Peyer's patch (tissue), 4 donors: ENCODE measurements around the gene CCDC12. TPM values are rescaled to one million over a fixed set of nuclear protein-coding genes. Genes with fewer than 3 reads are reported as not detected.
A peak's percentile ranks its signal among the peaks of the same experiment; 100 is the strongest.

Source experiments
- DNase-seq, 3 donors: peaks; one replicate each; pipeline ENCODE4 v3.0.0-alpha.2; 2017 to 2019
- H3K27ac ChIP-seq, 4 donors: fragments of 200-600 bp; sonication (generic); one replicate each; pipeline ENCODE4 v1.5.1; 2016 to 2019
- H3K27me3 ChIP-seq, 2 donors: fragments of 200-600 bp; sonication (generic); one replicate each; pipeline ENCODE4 v1.5.1; 2019
- H3K36me3 ChIP-seq, 3 donors: fragments of 200-600 bp; sonication (generic); one replicate each; pipeline ENCODE4 v1.5.1; 2016 to 2019
- H3K4me1 ChIP-seq, 4 donors: fragments of 200-600 bp; sonication (generic); one replicate each; pipeline ENCODE4 v1.5.1; 2016 to 2019
- H3K4me3 ChIP-seq, 4 donors: fragments of 200-600 bp; sonication (generic); 1 replicate in 3 of 4; 2 replicates in 1 of 4; pipeline ENCODE4 v1.5.1; 2016 to 2019; ENCODE audit warnings: mild to moderate bottlenecking in 1 of 4
- H3K9me3 ChIP-seq, 4 donors: fragments of 200-600 bp; sonication (generic); one replicate each; pipeline ENCODE4 v1.5.1; 2016 to 2019; ENCODE audit warnings: mild to moderate bottlenecking in 1 of 4
- CTCF ChIP-seq, 6 experiments: fragments of 450-650 bp in 4 of 6; fragments of 200-600 bp in 2 of 6; sonication (generic) in 1 of 6; IDR thresholded peaks; one replicate each; pipeline ENCODE4 v1.5.1; 2017 to 2019; ENCODE audit warnings: antibody characterized with exemption in 6 of 6, mild to moderate bottlenecking in 3 of 6, moderate library complexity in 1 of 6
- POLR2A ChIP-seq, 2 donors: fragments of 450-650 bp; IDR thresholded peaks; one replicate each; pipeline ENCODE4 v1.5.1; 2017; ENCODE audit warnings: antibody characterized with exemption in 2 of 2, mild to moderate bottlenecking in 2 of 2, moderate library complexity in 2 of 2
- total RNA-seq, 4 donors: library from RNA; depleted of rRNA; stranded (reverse); fragments of >200 nt; gene quantifications; one replicate each; pipeline ENCODE4 v1.1.0, GENCODE V29; 2016

CCDC12 gene
- total RNA-seq, 4 donors from 2014 or later = 41.7 to 90.0 (median 59.2) TPM

GRCh38 chr3:47003461-47004368 lies 27.2 kb upstream of the CCDC12 start:
- Histone ChIP-seq H3K9me3 (no peaks in the 10 kb centered on the region), H3K4me3 (no peak overlapping the region), H3K36me3 (peaks cover 0 to 88% (median 0%) of the 10 kb centered on the region in 3 donors), H3K27me3 (no peaks in the 10 kb centered on the region), H3K27ac (no peak overlapping the region), H3K4me1 (no peaks in the 10 kb centered on the region)
- DNase-seq = peak in 1 of 3 donors; percentile 34
- TF ChIP-seq CTCF (IDR thresholded peaks at IDR 0.05) = no peak
- no peak for TF ChIP-seq POLR2A (IDR thresholded peaks at IDR 0.05)

GRCh38 chr3:47003056-47003410 lies 26.5 kb upstream of the CCDC12 start:
- H3K27ac ChIP-seq = no peak overlapping the region
- no peak overlapping the region for H3K4me3 ChIP-seq
- peak in 1 of 3 donors; percentile 22 for DNase-seq
- TF ChIP-seq CTCF (IDR thresholded peaks at IDR 0.05) = no peak
- no peak for TF ChIP-seq POLR2A (IDR thresholded peaks at IDR 0.05)
- peaks cover 0 to 4% (median 0%) of the 10 kb centered on the region in 4 donors for H3K4me1 ChIP-seq
- H3K27me3 ChIP-seq = no peaks in the 10 kb centered on the region
- no peaks in the 10 kb centered on the region for H3K9me3 ChIP-seq
- peaks cover 0 to 93% (median 0%) of the 10 kb centered on the region in 3 donors for H3K36me3 ChIP-seq

GRCh38 chr3:47002171-47003055 lies 25.9 kb upstream of the CCDC12 start:
- peaks cover 0 to 90% (median 0%) of the 10 kb centered on the region in 3 donors for H3K36me3 ChIP-seq
- peak in 1 of 3 donors; percentile 49 for DNase-seq

GRCh38 chr3:47001731-47002170 lies 25.2 kb upstream of the CCDC12 start:
- Histone ChIP-seq H3K27me3 (no peaks in the 10 kb centered on the region), H3K4me3 (no peak overlapping the region), H3K9me3 (no peaks in the 10 kb centered on the region), H3K27ac (no peak overlapping the region), H3K4me1 (peaks cover 0 to 5% (median 0%) of the 10 kb centered on the region in 4 donors), H3K36me3 (peaks cover 0 to 84% (median 0%) of the 10 kb centered on the region in 3 donors)
- DNase-seq = peak in 1 of 3 donors; percentile 32
- TF ChIP-seq POLR2A (IDR thresholded peaks at IDR 0.05) (no peak), CTCF (IDR thresholded peaks at IDR 0.05) (no peak)

More at GRCh38 chr3:47002171-47003055, 25.9 kb upstream of the CCDC12 start:
- H3K9me3 ChIP-seq = no peaks in the 10 kb centered on the region
- H3K27ac ChIP-seq = no peak overlapping the region
- no peaks in the 10 kb centered on the region for H3K27me3 ChIP-seq
- H3K4me3 ChIP-seq = no peak overlapping the region
- peaks cover 0 to 5% (median 0%) of the 10 kb centered on the region in 4 donors for H3K4me1 ChIP-seq
- TF ChIP-seq POLR2A (IDR thresholded peaks at IDR 0.05) = no peak
- TF ChIP-seq CTCF (IDR thresholded peaks at IDR 0.05) = no peak

GRCh38 chr3:47000922-47001730 lies 24.6 kb upstream of the CCDC12 start:
- no peak overlapping the region for H3K27ac ChIP-seq
- TF ChIP-seq POLR2A (IDR thresholded peaks at IDR 0.05) (no peak), CTCF (IDR thresholded peaks at IDR 0.05) (no peak)
- peaks cover 0 to 5% (median 0%) of the 10 kb centered on the region in 4 donors for H3K4me1 ChIP-seq
- no peak for DNase-seq
- H3K4me3 ChIP-seq = no peak overlapping the region
- peaks cover 0 to 78% (median 0%) of the 10 kb centered on the region in 3 donors for H3K36me3 ChIP-seq
- no peaks in the 10 kb centered on the region for H3K9me3 ChIP-seq
- H3K27me3 ChIP-seq = no peaks in the 10 kb centered on the region
